Measurements from ENCODE around the gene SLFNL1. TPM values are rescaled to one million over a fixed set of nuclear protein-coding genes. Genes with fewer than 3 reads are reported as not detected.

SLFNL1 gene
- total RNA-seq, 1 experiment from 2014 or later, result 0.17 TPM

Other genes starting within 250 kb of the SLFNL1 start
- not detected in 2 replicates for gene KCNQ4, start 237.9 kb downstream of the SLFNL1 start, total RNA-seq (2014; rRNA removed; shearing (Covaris generic))
- gene CITED4, start 159.4 kb downstream of the SLFNL1 start, total RNA-seq (2014; rRNA removed; shearing (Covaris generic)), result 4.1 and 5.3 TPM in 2 replicates
- 41.2 and 43.8 TPM in 2 replicates for gene CTPS1, start 42.0 kb downstream of the SLFNL1 start, total RNA-seq (2014; rRNA removed; shearing (Covaris generic))
- gene SCMH1, start 220.6 kb upstream of the SLFNL1 start, total RNA-seq (2014; rRNA removed; shearing (Covaris generic)), result 17.4 and 18.0 TPM in 2 replicates

Measured in A172 (cell line).